Activated CD4-positive, alpha-beta T cell treated with anti-CD3 and anti-CD28 coated beads, Interleukin-2, amount 50 U/mL, for 48 hours (primary cell): ENCODE results near the gene THSD7B.
"Not testable (repeated sequence)": the region's sequence is repeated elsewhere in the genome, so short reads cannot be mapped to it uniquely, and the experiment has no call there.

Source experiments
- DNase-seq, 2 experiments: peaks; one replicate each; pipeline ENCODE4 v3.0.0-alpha.2; 2020

Gene THSD7B

GRCh38 chr2:137291836-137292570 is 526.7 kb downstream of the THSD7B start:
- DNase-seq = no peak

GRCh38 chr2:137298377-137298776 is 533.0 kb downstream of the THSD7B start:
- DNase-seq = no peak

- DNase-seq = no peak
Observed at GRCh38 chr2:137300987-137301386, 535.6 kb downstream of the THSD7B start.

- no peak for DNase-seq
Observed at GRCh38 chr2:137302957-137303356, 537.6 kb downstream of the THSD7B start.

GRCh38 chr2:137316075-137316474 is 550.7 kb downstream of the THSD7B start:
- DNase-seq = no peak

- DNase-seq = no peak
Observed at GRCh38 chr2:137321566-137321965, 556.2 kb downstream of the THSD7B start.

- DNase-seq = not testable (repeated sequence)
Observed at GRCh38 chr2:137331562-137331961, 566.2 kb downstream of the THSD7B start.

GRCh38 chr2:137333386-137334165 is 568.2 kb downstream of the THSD7B start:
- DNase-seq = no peak

GRCh38 chr2:137336067-137336466 is 570.7 kb downstream of the THSD7B start:
- no peak for DNase-seq

GRCh38 chr2:137339051-137339450 is 573.7 kb downstream of the THSD7B start:
- no peak for DNase-seq

- no peak for DNase-seq
Observed at GRCh38 chr2:137345994-137346393, 580.6 kb downstream of the THSD7B start.

- no peak for DNase-seq
Observed at GRCh38 chr2:137348301-137348700, 583.0 kb downstream of the THSD7B start.

GRCh38 chr2:137357634-137358033 is 592.3 kb downstream of the THSD7B start:
- DNase-seq = no peak

- DNase-seq = no peak
Observed at GRCh38 chr2:137367361-137367760, 602.0 kb downstream of the THSD7B start.

GRCh38 chr2:137369106-137369505 is 603.8 kb downstream of the THSD7B start:
- no peak for DNase-seq

- DNase-seq = no peak
Observed at GRCh38 chr2:137379186-137379585, 613.8 kb downstream of the THSD7B start.

GRCh38 chr2:137380610-137381009 is 615.3 kb downstream of the THSD7B start:
- DNase-seq = no peak

- no peak for DNase-seq
Observed at GRCh38 chr2:137381731-137382130, 616.4 kb downstream of the THSD7B start.

- no peak for DNase-seq
Observed at GRCh38 chr2:137383391-137383790, 618.0 kb downstream of the THSD7B start.

- DNase-seq = no peak
Observed at GRCh38 chr2:137387044-137387443, 621.7 kb downstream of the THSD7B start.

GRCh38 chr2:137405496-137405895 is 640.2 kb downstream of the THSD7B start:
- no peak for DNase-seq

GRCh38 chr2:137411585-137411984 is 646.2 kb downstream of the THSD7B start:
- DNase-seq = no peak

- DNase-seq = no peak
Observed at GRCh38 chr2:137420744-137421143, 655.4 kb downstream of the THSD7B start.

- DNase-seq = no peak
Observed at GRCh38 chr2:137435162-137435561, 669.8 kb downstream of the THSD7B start.
